ENCODE measurements around the gene DESI2. TPM values are rescaled to one million over a fixed set of nuclear protein-coding genes. Genes with fewer than 3 reads are reported as not detected.

DESI2 gene
- total and polyA plus RNA-seq, 2 experiments from 2014 or later, result 31.5 to 48.2 TPM

DNA sequence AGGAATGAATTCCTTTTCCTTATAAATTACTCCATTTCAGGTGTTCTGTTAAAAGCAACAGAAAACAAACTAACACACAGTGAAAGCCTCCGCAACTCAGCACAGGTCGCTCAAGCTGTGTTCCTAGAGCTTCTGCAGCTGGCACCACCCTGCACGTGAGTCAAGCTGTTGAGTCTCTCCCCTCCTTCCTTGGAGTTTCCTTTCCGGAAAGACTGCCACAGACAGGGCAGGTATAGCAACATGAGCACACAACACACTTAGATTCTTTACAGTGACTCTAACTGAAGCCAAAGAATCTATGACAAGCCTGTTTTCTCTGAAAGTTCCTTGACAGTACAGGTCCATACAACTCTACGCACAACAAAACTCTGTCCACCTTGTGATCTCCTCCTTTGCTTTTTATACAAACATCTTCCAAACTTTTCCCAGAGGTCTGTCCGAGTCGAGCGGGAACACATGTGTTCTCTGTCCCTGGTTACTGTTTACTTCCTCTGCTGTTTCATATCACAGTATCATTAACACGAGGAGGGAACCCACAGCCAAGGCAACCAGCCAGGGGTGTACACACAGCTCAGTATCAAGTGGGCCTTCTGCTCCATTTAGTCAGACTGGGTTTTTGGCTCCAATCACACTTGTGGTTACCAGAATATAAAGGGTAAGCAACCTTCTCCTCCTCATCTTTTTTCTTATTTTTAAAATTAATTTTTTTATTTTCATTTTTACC is 38.7 kb upstream of the DESI2 start:
- no peak overlapping the region for H2AFZ ChIP-seq
- no peaks in the 10 kb centered on the region for H3K79me2 ChIP-seq
- no peaks in the 10 kb centered on the region for H3K9me3 ChIP-seq (ENCODE audit: low read depth)
- TF ChIP-seq EZH2 (IDR thresholded peaks at IDR 0.05; ENCODE audit: borderline replicate concordance), result no peak
- TF ChIP-seq, protein P1, sequence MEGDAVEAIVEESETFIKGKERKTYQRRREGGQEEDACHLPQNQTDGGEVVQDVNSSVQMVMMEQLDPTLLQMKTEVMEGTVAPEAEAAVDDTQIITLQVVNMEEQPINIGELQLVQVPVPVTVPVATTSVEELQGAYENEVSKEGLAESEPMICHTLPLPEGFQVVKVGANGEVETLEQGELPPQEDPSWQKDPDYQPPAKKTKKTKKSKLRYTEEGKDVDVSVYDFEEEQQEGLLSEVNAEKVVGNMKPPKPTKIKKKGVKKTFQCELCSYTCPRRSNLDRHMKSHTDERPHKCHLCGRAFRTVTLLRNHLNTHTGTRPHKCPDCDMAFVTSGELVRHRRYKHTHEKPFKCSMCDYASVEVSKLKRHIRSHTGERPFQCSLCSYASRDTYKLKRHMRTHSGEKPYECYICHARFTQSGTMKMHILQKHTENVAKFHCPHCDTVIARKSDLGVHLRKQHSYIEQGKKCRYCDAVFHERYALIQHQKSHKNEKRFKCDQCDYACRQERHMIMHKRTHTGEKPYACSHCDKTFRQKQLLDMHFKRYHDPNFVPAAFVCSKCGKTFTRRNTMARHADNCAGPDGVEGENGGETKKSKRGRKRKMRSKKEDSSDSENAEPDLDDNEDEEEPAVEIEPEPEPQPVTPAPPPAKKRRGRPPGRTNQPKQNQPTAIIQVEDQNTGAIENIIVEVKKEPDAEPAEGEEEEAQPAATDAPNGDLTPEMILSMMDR (IDR thresholded peaks at IDR 0.05; ENCODE audit: poor library complexity), result no peak
- no peak for TF ChIP-seq EZH2phosphoT487 (IDR thresholded peaks at IDR 0.05; ENCODE audit: low read depth, severe bottlenecking, unreplicated experiment)
- H3K27ac ChIP-seq, result peak overlapping the region; percentile 36
- H3K4me1 ChIP-seq (ENCODE audit: insufficient read depth), result peaks cover 3% of the 10 kb centered on the region
- WGBS (ENCODE audit: low lambda C conversion rate, missing lambda C conversion rate), result 82% methylated on average over 9 of the region's 9 CpGs
- no peak overlapping the region for H3K4me3 ChIP-seq
- H3K4me2 ChIP-seq, result no peak overlapping the region
- no peaks in the 10 kb centered on the region for H4K20me1 ChIP-seq (ENCODE audit: insufficient read depth, poor library complexity, severe bottlenecking)
- H3K27me3 ChIP-seq, result no peaks in the 10 kb centered on the region
- H3K36me3 ChIP-seq (replicated peaks; ENCODE audit: insufficient read depth, low read depth), result no peaks in the 10 kb centered on the region
- no peaks in the 10 kb centered on the region for H3K9me2 ChIP-seq (replicated peaks; ENCODE audit: insufficient read depth)
- no peak for DNase-seq (ENCODE audit: low spot score)

DNA sequence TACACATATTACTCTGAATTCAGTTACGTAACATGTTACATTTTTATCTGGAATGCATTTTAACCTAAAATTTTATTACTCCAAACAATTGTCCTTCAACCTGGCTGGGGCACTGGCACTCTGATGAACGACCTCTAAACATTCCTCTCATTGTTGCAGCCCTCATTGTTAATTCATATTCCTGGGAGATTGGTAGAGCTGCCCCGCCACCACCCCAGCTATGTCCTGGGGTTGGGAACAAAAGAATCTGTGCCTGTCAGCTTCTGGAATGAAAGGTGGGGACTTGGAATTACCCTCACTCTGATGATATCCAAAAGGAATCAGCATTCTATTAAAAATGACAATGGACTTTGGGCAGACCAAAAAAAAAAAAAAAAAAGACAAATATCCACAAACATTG is 38.0 kb upstream of the DESI2 start:
- no peak overlapping the region for H3K27ac ChIP-seq
- no peaks in the 10 kb centered on the region for H3K9me3 ChIP-seq (ENCODE audit: low read depth)
- no peaks in the 10 kb centered on the region for H4K20me1 ChIP-seq (ENCODE audit: insufficient read depth, poor library complexity, severe bottlenecking)
- H3K4me2 ChIP-seq, result no peak overlapping the region
- peaks cover 3% of the 10 kb centered on the region for H3K4me1 ChIP-seq (ENCODE audit: insufficient read depth)
- no peaks in the 10 kb centered on the region for H3K79me2 ChIP-seq
- WGBS (ENCODE audit: low lambda C conversion rate, missing lambda C conversion rate), result 50% methylated on average over 3 of the region's 3 CpGs
- no peaks in the 10 kb centered on the region for H3K9me2 ChIP-seq (replicated peaks; ENCODE audit: insufficient read depth)
- TF ChIP-seq EZH2 (IDR thresholded peaks at IDR 0.05; ENCODE audit: borderline replicate concordance) (no peak), EZH2phosphoT487 (IDR thresholded peaks at IDR 0.05; ENCODE audit: low read depth, severe bottlenecking, unreplicated experiment) (no peak)
- TF ChIP-seq, protein P1 (IDR thresholded peaks at IDR 0.05; ENCODE audit: poor library complexity), result no peak
- H3K27me3 ChIP-seq, result no peaks in the 10 kb centered on the region
- no peaks in the 10 kb centered on the region for H3K36me3 ChIP-seq (replicated peaks; ENCODE audit: insufficient read depth, low read depth)
- H3K4me3 ChIP-seq, result no peak overlapping the region
- no peak overlapping the region for H2AFZ ChIP-seq
- no peak for DNase-seq (ENCODE audit: low spot score)

DNA sequence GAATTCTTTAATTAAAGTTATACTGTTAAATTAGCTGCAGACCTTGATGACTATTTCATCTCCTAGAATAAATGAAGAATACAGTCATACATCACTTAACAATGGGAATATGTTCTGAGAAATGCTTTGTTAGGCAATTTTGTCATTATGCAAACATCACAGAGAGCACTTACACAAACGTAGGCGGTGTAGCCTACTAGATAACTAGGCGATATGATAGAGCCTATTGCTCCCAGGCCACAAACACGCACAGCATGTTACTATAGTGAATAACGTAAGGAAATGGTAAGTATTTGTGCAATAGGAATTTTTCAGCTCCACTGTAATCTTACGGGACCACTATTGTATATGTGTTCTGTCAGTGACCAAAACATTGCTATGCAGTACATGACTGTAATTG is 37.6 kb upstream of the DESI2 start:
- Histone ChIP-seq H3K27ac (no peak overlapping the region), H3K9me2 (replicated peaks; ENCODE audit: insufficient read depth) (no peaks in the 10 kb centered on the region), H3K4me1 (ENCODE audit: insufficient read depth) (peaks cover 3% of the 10 kb centered on the region), H3K4me2 (no peak overlapping the region), H3K9me3 (ENCODE audit: low read depth) (no peaks in the 10 kb centered on the region), H3K27me3 (no peaks in the 10 kb centered on the region), H3K36me3 (replicated peaks; ENCODE audit: insufficient read depth, low read depth) (no peaks in the 10 kb centered on the region), H4K20me1 (ENCODE audit: insufficient read depth, poor library complexity, severe bottlenecking) (no peaks in the 10 kb centered on the region), H3K79me2 (no peaks in the 10 kb centered on the region), H3K4me3 (no peak overlapping the region), H2AFZ (no peak overlapping the region)
- WGBS (ENCODE audit: low lambda C conversion rate, missing lambda C conversion rate), result 71% methylated on average over 6 of the region's 6 CpGs
- TF ChIP-seq, protein P1 (IDR thresholded peaks at IDR 0.05; ENCODE audit: poor library complexity), result no peak
- no peak for DNase-seq (ENCODE audit: low spot score)

Measured in hepatocyte (in vitro differentiated cells).